Activated CD8-positive, alpha-beta memory T cell treated with anti-CD3 and anti-CD28 coated beads, Interleukin-2, amount 50 U/mL, for 1 hour (primary cell): ENCODE results near the gene SLC39A3.

ENCODE experiments used
- DNase-seq: peaks from one replicate; pipeline ENCODE4 v3.0.0-alpha.2; 2020; ENCODE audit errors: extremely low read depth

Gene SLC39A3

GRCh38 chr19:2739602-2740313 lies at the start of gene SLC39A3:
SLC39A3 (minus strand) TSS chr19:2740017; CDS start chr19:2737257, 2,760 bp downstream.
- DNase-seq: peak; percentile 95

- no peak for DNase-seq
Measured at GRCh38 chr19:2788237-2788636, 48.4 kb upstream of the SLC39A3 start.

- DNase-seq: no peak
Measured at GRCh38 chr19:2787115-2787514, 47.3 kb upstream of the SLC39A3 start.

- peak; percentile 94 for DNase-seq
Measured at GRCh38 chr19:2785244-2785997, 45.6 kb upstream of the SLC39A3 start, which contains the start of gene THOP1. THOP1 (plus strand) TSS chr19:2785503; CDS start chr19:2785663, 160 bp downstream.

- no peak for DNase-seq
Measured at GRCh38 chr19:2783781-2784145, 43.9 kb upstream of the SLC39A3 start.

GRCh38 chr19:2782936-2783780 lies 43.3 kb upstream of the SLC39A3 start, which contains the start of gene SGTA:
SGTA (minus strand) TSS chr19:2783273; CDS start chr19:2769068, 14,205 bp downstream.
- peak; percentile 88 for DNase-seq

- DNase-seq: no peak
Measured at GRCh38 chr19:2782329-2782935, 42.6 kb upstream of the SLC39A3 start.

GRCh38 chr19:2780284-2780683 lies 40.5 kb upstream of the SLC39A3 start:
- no peak for DNase-seq

- no peak for DNase-seq
Measured at GRCh38 chr19:2779121-2779740, 39.4 kb upstream of the SLC39A3 start.

- DNase-seq: no peak
Measured at GRCh38 chr19:2777952-2778683, 38.3 kb upstream of the SLC39A3 start.

GRCh38 chr19:2775556-2776430 lies 36.0 kb upstream of the SLC39A3 start:
- peak; percentile 37 for DNase-seq

GRCh38 chr19:2774953-2775555 lies 35.2 kb upstream of the SLC39A3 start:
- DNase-seq: no peak

- DNase-seq: no peak
Measured at GRCh38 chr19:2774083-2774679, 34.4 kb upstream of the SLC39A3 start.

- no peak for DNase-seq
Measured at GRCh38 chr19:2771786-2772674, 32.2 kb upstream of the SLC39A3 start.

- no peak for DNase-seq
Measured at GRCh38 chr19:2770055-2771013, 30.5 kb upstream of the SLC39A3 start.

GRCh38 chr19:2769218-2769617 lies 29.4 kb upstream of the SLC39A3 start:
- no peak for DNase-seq
